ENCODE measurements around the gene PIP5K1C. TPM values are rescaled to one million over a fixed set of nuclear protein-coding genes. Genes with fewer than 3 reads are reported as not detected.

The PIP5K1C gene, protein sequence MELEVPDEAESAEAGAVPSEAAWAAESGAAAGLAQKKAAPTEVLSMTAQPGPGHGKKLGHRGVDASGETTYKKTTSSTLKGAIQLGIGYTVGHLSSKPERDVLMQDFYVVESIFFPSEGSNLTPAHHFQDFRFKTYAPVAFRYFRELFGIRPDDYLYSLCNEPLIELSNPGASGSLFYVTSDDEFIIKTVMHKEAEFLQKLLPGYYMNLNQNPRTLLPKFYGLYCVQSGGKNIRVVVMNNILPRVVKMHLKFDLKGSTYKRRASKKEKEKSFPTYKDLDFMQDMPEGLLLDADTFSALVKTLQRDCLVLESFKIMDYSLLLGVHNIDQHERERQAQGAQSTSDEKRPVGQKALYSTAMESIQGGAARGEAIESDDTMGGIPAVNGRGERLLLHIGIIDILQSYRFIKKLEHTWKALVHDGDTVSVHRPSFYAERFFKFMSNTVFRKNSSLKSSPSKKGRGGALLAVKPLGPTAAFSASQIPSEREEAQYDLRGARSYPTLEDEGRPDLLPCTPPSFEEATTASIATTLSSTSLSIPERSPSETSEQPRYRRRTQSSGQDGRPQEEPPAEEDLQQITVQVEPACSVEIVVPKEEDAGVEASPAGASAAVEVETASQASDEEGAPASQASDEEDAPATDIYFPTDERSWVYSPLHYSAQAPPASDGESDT
- total RNA-seq = 43.6 TPM
- long read RNA-seq, full-length matches to known transcripts = 9 of 72 reads
- long read RNA-seq, partial matches to known transcripts = 48 of 72 reads
- long read RNA-seq, other reads (novel, unspliced or antisense) = 15 of 72 reads

DNA sequence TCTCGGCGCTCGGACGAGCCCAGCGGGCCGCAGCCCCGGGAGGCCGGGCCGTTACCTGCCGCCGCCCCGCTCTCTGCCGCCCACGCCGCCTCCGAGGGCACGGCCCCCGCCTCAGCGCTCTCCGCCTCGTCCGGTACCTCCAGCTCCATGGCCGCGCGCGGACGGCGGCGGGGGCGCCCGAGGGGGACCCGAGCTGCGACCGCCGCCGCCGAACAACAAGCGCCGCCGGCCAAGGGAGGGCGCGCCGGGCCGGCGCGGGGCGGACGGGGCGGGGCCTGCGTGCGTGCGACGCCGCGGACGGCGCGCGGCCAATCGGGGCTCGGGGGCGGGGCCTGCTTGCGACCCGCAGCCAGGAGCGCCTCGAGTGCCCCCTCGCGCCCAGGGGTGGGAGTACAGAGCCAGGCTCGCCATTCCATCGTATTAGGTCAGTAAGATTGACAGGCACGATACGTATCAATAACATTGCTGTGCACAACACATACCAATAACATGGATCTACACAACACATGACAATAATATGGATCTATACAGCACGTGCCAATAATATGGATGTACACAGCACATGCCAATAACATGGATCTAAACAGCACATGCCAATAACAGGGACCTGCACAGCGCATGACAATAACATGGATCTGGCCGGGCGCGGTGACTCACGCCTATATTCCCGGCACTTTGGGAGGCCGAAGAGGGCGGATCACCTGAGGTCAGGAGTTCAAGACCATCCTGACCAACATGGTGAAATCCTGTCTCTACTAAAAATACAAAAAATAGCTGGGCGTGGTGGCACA, at the start of gene PIP5K1C:
TSS of gene PIP5K1C (minus strand) at position 227 of the 791 bp plus-strand sequence. CDS start at position 149, 78 bp downstream.
- intact Hi-C loops (cut with DNase I) = no loop called here
- Histone ChIP-seq H3K9me3 (no peaks in the 10 kb centered on the region), H3K27ac (peak within 1 kb of the TSS; percentile 80), H3K4me3 (peak within 1 kb of the TSS; percentile 82), H3K36me3 (no peaks in the 10 kb centered on the region), H3K27me3 (ENCODE audit: low read depth) (no peaks in the 10 kb centered on the region), H3K4me1 (peaks cover 19% of the 10 kb centered on the region)
- ATAC-seq = peak; percentile 95 to 99
- DNase-seq = peak; percentile 93
- TF ChIP-seq, protein P1, sequence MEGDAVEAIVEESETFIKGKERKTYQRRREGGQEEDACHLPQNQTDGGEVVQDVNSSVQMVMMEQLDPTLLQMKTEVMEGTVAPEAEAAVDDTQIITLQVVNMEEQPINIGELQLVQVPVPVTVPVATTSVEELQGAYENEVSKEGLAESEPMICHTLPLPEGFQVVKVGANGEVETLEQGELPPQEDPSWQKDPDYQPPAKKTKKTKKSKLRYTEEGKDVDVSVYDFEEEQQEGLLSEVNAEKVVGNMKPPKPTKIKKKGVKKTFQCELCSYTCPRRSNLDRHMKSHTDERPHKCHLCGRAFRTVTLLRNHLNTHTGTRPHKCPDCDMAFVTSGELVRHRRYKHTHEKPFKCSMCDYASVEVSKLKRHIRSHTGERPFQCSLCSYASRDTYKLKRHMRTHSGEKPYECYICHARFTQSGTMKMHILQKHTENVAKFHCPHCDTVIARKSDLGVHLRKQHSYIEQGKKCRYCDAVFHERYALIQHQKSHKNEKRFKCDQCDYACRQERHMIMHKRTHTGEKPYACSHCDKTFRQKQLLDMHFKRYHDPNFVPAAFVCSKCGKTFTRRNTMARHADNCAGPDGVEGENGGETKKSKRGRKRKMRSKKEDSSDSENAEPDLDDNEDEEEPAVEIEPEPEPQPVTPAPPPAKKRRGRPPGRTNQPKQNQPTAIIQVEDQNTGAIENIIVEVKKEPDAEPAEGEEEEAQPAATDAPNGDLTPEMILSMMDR (IDR thresholded peaks at IDR 0.05) = peak; percentile 73

DNA sequence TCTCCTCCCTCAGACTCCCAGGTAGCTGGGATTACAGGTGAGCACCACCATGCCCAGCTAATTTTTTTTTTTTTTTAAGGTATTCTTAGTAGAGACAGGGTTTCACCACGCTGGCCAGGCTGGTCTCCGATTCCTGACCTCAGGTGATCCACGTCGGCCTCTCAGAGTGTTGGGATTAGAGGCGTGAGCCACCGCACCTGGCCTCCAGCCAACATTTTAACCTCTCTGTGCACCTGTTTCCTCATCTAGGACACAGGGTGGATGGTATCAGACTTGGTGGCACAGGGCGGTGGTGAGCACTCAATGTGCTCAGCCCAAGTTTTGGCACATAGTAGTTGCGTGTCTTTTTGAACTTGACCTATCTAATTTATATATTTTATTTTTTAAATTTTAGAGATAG, 48.7 kb upstream of the PIP5K1C start:
- H3K27ac ChIP-seq = no peak overlapping the region
- no peak overlapping the region for H3K4me3 ChIP-seq
- DNase-seq = no peak
- no peaks in the 10 kb centered on the region for H3K9me3 ChIP-seq
- TF ChIP-seq, protein P1 (IDR thresholded peaks at IDR 0.05) = no peak
- intact Hi-C loops (cut with DNase I) = no loop called here
- H3K4me1 ChIP-seq = no peaks in the 10 kb centered on the region
- H3K27me3 ChIP-seq (ENCODE audit: low read depth) = no peaks in the 10 kb centered on the region
- ATAC-seq = no peak
- peaks cover 53% of the 10 kb centered on the region for H3K36me3 ChIP-seq

DNA sequence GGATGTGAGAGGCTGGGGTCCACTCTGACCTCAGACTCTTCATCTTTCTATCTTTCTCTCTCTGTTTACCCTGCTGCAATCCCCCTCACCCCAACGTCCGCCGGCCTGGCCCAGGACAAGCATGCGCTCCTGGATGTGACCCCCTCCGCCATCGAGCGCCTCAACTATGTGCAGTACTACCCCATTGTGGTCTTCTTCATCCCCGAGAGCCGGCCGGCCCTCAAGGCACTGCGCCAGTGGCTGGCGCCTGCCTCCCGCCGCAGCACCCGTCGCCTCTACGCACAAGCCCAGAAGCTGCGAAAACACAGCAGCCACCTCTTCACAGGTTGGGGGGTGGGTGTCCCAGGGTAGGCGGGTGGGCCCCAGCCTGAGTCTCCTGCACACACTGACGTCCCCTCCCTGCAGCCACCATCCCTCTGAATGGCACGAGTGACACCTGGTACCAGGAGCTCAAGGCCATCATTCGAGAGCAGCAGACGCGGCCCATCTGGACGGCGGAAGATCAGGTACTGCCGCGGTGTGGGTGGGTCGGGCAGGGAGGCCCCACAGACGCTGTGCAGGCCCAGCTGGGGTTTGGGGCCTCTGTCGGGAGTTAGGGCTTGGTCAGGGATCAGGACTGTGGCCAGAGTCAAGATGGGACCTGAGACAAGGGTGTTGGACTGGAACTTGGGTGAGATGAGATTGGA, 46.2 kb upstream of the PIP5K1C start:
- Histone ChIP-seq H3K4me3 (no peak overlapping the region), H3K4me1 (no peaks in the 10 kb centered on the region), H3K27ac (no peak overlapping the region), H3K36me3 (peaks cover 29% of the 10 kb centered on the region), H3K27me3 (ENCODE audit: low read depth) (no peaks in the 10 kb centered on the region), H3K9me3 (no peaks in the 10 kb centered on the region)
- ATAC-seq (no peak), DNase-seq (no peak)
- intact Hi-C loops (cut with DNase I) = no loop called here
- TF ChIP-seq, protein P1 (IDR thresholded peaks at IDR 0.05) = no peak

DNA sequence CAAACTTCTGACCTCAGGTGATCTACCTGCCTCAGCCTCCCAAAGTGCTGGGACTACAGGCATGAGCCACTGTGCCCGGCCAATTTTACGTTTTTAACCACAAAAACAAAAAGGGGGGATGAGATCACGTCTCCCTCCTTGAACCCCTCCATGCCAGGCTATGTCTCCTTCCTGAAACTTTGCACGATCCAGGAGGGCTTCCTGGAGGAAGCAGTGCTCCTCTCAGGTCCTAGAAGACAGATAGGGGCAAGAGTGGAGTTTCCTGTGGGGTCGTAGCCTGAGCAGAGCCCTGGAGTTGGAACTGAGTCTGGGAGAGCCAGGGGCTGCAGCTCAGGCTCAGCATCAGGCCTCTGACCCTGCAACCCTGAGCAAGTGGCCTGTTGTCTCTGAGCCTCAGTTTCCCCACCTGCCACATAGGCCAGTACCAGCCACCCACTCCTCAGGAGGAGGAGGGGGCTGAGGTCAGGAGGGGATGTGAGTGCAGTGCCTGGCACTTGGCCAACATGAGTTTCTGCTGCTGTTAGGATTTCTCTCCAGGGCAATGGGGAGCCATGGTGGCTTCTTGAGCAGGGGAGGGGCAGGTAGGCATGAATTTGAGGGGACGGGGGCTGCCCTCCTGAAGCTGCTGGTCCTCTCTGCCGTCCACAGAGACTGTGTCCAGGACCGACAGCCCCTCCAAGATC, 45.2 kb upstream of the PIP5K1C start:
- intact Hi-C loops (cut with DNase I) = no loop called here

More for the DNA sequence above, 45.2 kb upstream of the PIP5K1C start:
- no peaks in the 10 kb centered on the region for H3K4me1 ChIP-seq
- H3K36me3 ChIP-seq = peaks cover 22% of the 10 kb centered on the region
- DNase-seq (no peak), ATAC-seq (no peak)
- no peaks in the 10 kb centered on the region for H3K27me3 ChIP-seq (ENCODE audit: low read depth)
- no peak overlapping the region for H3K27ac ChIP-seq
- no peak overlapping the region for H3K4me3 ChIP-seq
- no peaks in the 10 kb centered on the region for H3K9me3 ChIP-seq
- TF ChIP-seq, protein P1 (IDR thresholded peaks at IDR 0.05) = no peak
